Right hindlimb (tissue), 1 donor: Measurements from ENCODE around the gene PCDHGA5.
"Not testable (repeated sequence)": the region's sequence is repeated elsewhere in the genome, so short reads cannot be mapped to it uniquely, and the experiment has no call there.

Source experiments
- DNase-seq: peaks from one replicate; pipeline ENCODE4 v3.0.0-alpha.2; 2018

PCDHGA5 gene

GRCh38 chr5:141354900-141355469 lies 9.0 kb upstream of the PCDHGA5 start, which contains the start of gene PCDHGA4:
Gene PCDHGA4, plus strand, starts transcription at chr5:141355021. Its CDS starts 87 bp downstream, at chr5:141355108.
- no peak for DNase-seq

GRCh38 chr5:141355641-141356040 lies 8.3 kb upstream of the PCDHGA5 start:
- DNase-seq: no peak

- no peak for DNase-seq
Observed at GRCh38 chr5:141356133-141356532, 7.8 kb upstream of the PCDHGA5 start.

DNA sequence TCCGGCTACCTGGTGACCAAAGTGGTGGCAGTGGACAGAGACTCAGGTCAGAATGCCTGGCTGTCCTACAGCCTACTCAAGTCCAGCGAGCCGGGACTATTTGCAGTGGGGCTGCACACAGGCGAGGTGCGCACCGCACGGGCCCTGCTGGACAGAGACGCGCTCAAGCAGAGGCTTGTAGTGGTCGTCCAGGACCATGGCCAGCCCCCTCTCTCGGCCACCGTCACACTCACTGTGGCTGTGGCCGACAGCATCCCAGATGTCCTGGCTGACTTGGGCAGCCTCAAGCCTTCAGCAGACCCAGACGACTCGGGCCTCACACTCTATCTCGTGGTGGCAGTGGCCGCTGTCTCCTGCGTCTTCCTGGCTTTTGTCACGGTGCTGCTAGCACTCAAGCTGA lies 7.0 kb upstream of the PCDHGA5 start:
- DNase-seq: no peak

GRCh38 chr5:141359790-141360426 lies 4.1 kb upstream of the PCDHGA5 start, which contains the start of gene PCDHGB2:
Gene PCDHGB2, plus strand, starts transcription at chr5:141359994. Its CDS starts 142 bp downstream, at chr5:141360136.
- no peak for DNase-seq

DNA sequence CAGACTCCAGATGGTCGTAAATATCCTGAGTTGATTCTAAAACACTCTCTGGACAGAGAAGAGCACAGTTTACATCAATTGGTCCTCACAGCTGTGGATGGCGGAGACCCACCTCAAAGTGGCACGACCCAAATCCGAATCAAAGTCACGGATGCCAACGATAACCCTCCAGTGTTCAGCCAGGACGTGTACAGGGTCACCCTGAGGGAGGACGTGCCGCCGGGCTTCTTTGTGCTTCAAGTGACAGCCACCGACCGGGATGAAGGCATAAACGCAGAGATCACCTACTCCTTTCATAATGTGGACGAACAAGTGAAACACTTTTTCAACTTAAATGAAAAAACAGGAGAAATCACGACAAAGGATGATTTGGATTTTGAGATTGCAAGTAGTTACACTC lies 3.3 kb upstream of the PCDHGA5 start:
- no peak for DNase-seq

- DNase-seq: no peak
Observed at GRCh38 chr5:141362719-141363118, 1.2 kb upstream of the PCDHGA5 start.

DNA sequence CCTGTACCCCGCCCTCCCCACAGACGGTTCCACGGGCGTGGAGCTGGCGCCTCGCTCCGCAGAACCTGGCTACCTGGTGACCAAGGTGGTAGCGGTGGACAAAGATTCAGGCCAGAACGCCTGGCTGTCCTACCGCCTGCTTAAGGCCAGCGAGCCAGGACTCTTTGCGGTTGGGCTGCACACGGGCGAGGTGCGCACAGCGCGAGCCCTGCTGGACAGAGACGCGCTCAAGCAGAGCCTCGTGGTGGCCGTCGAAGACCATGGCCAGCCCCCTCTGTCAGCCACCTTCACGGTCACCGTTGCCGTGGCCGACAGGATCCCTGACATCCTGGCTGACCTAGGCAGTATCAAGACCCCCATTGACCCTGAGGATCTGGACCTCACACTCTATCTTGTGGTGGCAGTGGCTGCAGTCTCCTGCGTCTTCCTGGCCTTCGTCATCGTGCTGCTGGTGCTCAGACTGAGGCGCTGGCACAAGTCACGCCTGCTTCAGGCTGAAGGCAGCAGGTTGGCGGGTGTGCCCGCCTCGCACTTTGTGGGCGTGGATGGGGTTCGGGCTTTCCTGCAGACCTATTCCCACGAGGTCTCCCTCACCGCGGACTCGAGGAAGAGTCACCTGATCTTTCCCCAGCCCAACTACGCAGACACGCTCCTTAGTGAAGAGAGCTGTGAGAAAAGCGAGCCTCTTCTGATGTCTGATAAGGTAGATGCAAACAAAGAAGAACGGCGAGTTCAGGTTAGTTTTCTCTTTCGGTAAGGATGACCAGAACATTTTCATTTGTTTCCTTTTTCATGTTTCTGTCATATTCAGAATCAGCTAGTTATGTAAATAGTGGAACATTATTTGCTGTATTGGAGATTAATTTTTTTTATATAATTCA lies 2.3 kb downstream of the PCDHGA5 start:
- no peak for DNase-seq

DNA sequence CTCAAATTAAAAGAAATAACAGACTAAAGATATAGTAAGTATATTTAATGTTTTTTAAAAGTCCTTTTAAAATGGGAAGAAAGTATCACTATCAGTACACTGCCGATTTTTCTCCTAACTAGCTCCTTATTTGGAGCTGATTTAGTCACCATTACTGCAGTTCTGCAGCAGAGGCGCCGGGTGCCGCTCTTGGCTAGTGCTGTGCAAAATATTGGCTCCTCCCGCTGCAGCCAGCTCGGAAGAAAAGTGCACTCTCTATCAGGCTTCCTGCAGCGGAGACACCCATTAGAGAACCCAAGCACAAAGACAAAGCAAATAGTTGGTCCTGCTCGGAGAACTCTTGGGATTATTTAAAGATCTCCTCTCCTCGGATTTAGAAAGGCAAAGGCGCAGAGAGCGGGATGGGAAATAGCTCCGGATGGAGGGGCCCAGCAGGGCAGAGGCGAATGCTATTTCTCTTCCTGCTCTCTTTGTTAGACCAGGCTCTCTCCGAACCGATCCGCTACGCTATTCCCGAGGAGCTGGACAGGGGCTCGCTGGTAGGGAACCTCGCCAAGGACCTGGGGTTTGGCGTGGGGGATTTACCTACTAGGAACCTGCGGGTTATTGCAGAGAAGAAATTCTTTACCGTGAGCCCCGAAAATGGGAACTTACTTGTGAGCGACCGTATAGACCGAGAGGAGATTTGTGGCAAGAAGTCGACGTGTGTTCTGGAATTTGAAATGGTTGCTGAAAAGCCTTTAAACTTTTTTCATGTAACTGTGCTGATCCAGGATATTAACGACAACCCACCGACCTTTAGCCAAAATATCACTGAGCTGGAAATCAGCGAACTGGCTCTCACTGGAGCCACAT lies 6.3 kb downstream of the PCDHGA5 start, which contains the start of gene PCDHGB3:
Gene PCDHGB3 (plus strand): TSS at position 249 of the 855 bp plus-strand sequence. CDS start 153 bp downstream, at position 402.
- no peak for DNase-seq

GRCh38 chr5:141371572-141372475 lies 7.9 kb downstream of the PCDHGA5 start:
- DNase-seq: no peak

DNA sequence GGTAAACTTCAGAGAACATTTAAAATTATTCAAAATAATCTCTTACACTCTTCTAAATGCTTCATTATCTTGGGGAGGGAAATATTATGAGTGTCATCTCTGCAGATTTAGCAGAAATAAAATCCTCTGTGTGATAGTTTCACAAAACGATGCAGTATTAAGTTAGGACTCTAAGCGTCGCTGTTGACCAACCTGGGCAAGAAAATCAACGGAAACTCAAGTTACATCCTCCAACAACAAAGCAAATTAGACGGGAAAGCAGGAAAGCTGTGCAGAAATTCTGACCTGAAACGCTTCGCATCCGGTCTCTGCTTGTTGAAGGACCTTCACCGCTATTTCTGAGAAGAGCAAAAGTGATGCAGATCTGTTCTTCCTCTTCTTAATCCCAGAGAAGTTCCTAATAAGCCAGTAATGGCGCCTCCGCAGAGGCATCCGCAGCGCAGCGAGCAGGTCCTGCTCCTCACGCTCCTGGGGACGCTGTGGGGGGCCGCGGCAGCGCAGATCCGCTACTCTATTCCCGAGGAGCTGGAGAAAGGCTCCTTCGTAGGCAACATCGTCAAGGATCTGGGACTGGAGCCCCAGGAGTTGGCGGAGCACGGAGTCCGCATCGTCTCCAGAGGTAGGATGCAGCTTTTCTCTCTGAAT lies 9.8 kb downstream of the PCDHGA5 start, which contains the start of gene PCDHGA6:
Gene PCDHGA6 (plus strand): TSS at position 219 of the 645 bp plus-strand sequence. CDS start 193 bp downstream, at position 412.
- no peak for DNase-seq

DNA sequence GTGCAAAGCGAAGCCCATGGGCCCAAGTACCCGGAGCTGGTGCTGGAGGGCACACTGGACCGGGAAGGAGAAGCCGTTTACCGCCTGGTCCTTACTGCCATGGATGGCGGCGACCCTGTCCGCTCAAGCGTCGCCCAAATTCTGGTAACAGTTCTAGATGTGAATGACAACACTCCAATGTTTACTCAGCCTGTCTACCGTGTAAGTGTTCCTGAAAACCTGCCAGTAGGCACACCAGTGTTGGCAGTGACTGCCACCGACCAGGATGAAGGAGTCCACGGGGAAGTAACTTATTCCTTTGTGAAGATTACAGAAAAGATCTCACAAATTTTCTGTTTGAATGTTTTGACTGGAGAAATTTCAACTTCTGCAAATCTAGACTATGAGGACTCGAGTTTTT lies 10.7 kb downstream of the PCDHGA5 start:
- no peak for DNase-seq

GRCh38 chr5:141375444-141376155 lies 11.6 kb downstream of the PCDHGA5 start:
- DNase-seq: not testable (repeated sequence)

DNA sequence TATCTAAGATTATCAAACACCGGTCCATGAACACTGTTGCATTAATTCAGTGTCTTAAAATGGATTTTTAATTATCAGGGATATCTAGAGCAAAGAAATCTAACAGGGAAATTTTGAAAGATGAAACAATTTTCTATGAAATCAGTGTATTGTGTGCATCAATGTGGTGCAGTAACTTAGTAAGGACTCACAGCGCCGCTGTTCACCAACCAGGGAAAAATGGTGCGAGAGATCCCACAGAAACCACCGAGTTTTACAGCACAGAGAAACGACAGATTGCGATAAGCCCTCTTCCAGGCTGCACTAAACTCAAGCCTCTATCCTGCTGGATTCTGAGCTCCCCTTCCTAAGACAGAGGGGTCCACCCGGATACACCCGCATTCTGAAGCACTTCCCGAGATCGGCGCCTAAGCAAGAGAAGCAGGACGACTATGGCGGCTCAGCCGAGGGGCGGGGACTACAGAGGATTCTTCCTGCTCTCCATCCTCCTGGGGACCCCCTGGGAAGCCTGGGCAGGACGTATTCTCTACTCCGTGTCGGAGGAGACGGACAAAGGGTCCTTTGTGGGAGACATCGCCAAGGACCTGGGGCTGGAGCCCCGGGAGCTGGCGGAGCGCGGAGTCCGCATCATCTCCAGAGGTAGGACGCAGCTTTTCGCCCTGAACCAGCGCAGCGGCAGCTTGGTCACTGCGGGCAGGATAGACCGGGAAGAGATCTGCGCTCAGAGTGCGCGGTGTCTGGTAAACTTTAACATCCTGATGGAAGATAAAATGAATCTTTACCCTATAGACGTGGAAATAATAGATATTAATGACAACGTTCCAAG lies 18.7 kb downstream of the PCDHGA5 start, which contains the start of gene PCDHGA7:
Gene PCDHGA7 (plus strand): TSS at position 274 of the 826 bp plus-strand sequence. CDS start 158 bp downstream, at position 432.
- no peak for DNase-seq

- DNase-seq: no peak
Observed at GRCh38 chr5:141383345-141383744, 19.4 kb downstream of the PCDHGA5 start.

DNA sequence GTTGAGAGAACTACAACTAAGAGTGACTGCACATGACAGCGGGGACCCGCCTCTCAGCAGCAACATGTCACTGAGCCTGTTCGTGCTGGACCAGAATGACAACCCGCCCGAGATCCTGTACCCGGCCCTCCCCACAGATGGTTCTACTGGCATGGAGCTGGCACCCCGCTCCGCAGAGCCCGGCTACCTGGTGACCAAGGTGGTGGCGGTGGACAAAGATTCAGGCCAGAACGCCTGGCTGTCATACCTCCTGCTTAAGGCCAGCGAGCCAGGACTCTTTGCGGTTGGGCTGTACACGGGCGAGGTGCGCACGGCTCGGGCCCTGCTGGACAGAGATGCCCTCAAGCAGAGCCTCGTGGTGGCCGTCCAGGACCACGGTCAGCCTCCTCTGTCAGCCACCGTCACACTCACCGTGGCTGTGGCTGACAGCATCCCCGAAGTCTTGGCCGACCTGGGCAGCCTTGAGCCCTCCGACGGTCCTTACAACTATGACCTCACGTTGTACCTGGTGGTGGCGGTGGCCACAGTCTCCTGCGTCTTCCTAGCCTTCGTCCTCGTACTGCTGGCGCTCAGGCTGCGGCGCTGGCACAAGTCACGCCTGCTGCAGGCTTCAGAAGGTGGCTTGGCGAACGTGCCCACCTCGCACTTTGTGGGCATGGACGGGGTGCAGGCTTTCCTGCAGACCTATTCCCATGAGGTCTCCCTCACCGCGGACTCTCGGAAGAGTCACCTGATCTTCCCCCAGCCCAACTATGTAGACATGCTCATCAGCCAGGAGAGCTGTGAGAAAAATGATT lies 20.7 kb downstream of the PCDHGA5 start:
- DNase-seq: no peak

GRCh38 chr5:141387557-141388311 lies 23.8 kb downstream of the PCDHGA5 start, which contains the start of gene PCDHGB4:
Gene PCDHGB4, plus strand, starts transcription at chr5:141387698. Its CDS starts 187 bp downstream, at chr5:141387885.
- DNase-seq: not testable (repeated sequence)
